Urothelium cell line (cell line): ENCODE data around the gene CRKL.
A peak's percentile ranks its signal among the peaks of the same experiment; 100 is the strongest.
"Not testable (repeated sequence)": the region's sequence is repeated elsewhere in the genome, so short reads cannot be mapped to it uniquely, and the experiment has no call there.

ENCODE experiments used
- DNase-seq: peaks from one replicate; pipeline ENCODE4 v3.0.0; 2011; ENCODE audit warnings: low spot score, mixed read lengths
- FAIRE-seq: peaks from 2 replicates; lab custom pipeline; 2011; peaks lifted over from hg19 to GRCh38; lab: Jason Lieb, UNC

The CRKL gene

GRCh38 chr22:20965104-20965887, 48.1 kb downstream of the CRKL start:
- FAIRE-seq (no peak), DNase-seq (no peak)

GRCh38 chr22:20965888-20966855, 49.0 kb downstream of the CRKL start:
- FAIRE-seq (no peak), DNase-seq (no peak)

- DNase-seq: no peak
- FAIRE-seq: no peak
These were observed 49.9 kb downstream of the CRKL start, which contains the start of gene AIFM3 for GRCh38 chr22:20966883-20967696. AIFM3 (plus strand) TSS chr22:20967255; CDS start chr22:20967945, 690 bp downstream.

GRCh38 chr22:20967697-20968211, 50.5 kb downstream of the CRKL start:
- FAIRE-seq: no peak
- no peak for DNase-seq

GRCh38 chr22:20968281-20968977, 51.2 kb downstream of the CRKL start:
- FAIRE-seq: no peak
- no peak for DNase-seq

- DNase-seq (no peak), FAIRE-seq (no peak)
These were observed 53.9 kb downstream of the CRKL start for GRCh38 chr22:20970939-20971657.

GRCh38 chr22:20972014-20972694, 54.9 kb downstream of the CRKL start:
- FAIRE-seq: peak; percentile 75
- not testable (repeated sequence) for DNase-seq

- no peak for DNase-seq
- FAIRE-seq: no peak
These were observed 55.8 kb downstream of the CRKL start for GRCh38 chr22:20972933-20973577.

- DNase-seq (no peak), FAIRE-seq (no peak)
These were observed 56.6 kb downstream of the CRKL start for GRCh38 chr22:20973634-20974286.

- peak; percentile 86 for FAIRE-seq
- DNase-seq: no peak
These were observed 57.2 kb downstream of the CRKL start for GRCh38 chr22:20974336-20974955.

- no peak for FAIRE-seq
- DNase-seq: no peak
These were observed 58.5 kb downstream of the CRKL start for GRCh38 chr22:20975541-20976290.

- peak; percentile 61 for FAIRE-seq
- no peak for DNase-seq
These were observed 59.2 kb downstream of the CRKL start for GRCh38 chr22:20976291-20976877.

GRCh38 chr22:20977019-20977418, 59.8 kb downstream of the CRKL start:
- FAIRE-seq (peak; percentile 83), DNase-seq (no peak)

GRCh38 chr22:20977516-20978170, 60.4 kb downstream of the CRKL start:
- FAIRE-seq: no peak
- no peak for DNase-seq

GRCh38 chr22:20978419-20978818, 61.2 kb downstream of the CRKL start:
- no peak for FAIRE-seq
- DNase-seq: no peak
